Stimulated activated naive CD8-positive, alpha-beta T cell treated with anti-CD3 and anti-CD28 coated beads, Interleukin-15, Interleukin-2, amounts not matched to agents 100 U/mL and 50 U/mL, for 24 hours (primary cell): ENCODE results near the gene MARCHF10.

ENCODE experiments used
- ATAC-seq: fragments of 150-1000 bp; cut with Tn5 transposase; one replicate; pipeline ENCODE4 v1.10.0; 2021
- DNase-seq: peaks from one replicate; pipeline ENCODE4 v3.0.0; 2021

Gene MARCHF10

DNA sequence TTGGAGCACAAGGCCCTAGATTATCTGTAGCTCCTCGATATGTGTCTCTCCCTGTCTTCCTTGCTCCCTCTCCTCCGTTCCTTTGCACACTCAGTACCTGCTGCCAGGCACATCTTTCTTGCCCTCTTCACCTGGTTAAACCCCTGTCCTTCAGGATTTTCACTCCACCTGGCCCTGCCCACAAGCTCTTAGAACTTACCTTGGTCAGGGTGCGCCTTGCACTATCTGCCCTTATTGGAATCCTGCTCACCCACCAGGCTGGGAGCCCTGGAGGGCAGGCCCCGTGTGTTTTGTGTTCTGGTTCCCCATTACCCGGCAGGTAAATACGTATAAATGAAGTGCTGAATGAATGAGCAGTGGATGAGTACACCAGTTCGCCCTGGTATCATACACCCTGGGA, 54.6 kb downstream of the MARCHF10 start:
- DNase-seq (no peak), ATAC-seq (no peak)

DNA sequence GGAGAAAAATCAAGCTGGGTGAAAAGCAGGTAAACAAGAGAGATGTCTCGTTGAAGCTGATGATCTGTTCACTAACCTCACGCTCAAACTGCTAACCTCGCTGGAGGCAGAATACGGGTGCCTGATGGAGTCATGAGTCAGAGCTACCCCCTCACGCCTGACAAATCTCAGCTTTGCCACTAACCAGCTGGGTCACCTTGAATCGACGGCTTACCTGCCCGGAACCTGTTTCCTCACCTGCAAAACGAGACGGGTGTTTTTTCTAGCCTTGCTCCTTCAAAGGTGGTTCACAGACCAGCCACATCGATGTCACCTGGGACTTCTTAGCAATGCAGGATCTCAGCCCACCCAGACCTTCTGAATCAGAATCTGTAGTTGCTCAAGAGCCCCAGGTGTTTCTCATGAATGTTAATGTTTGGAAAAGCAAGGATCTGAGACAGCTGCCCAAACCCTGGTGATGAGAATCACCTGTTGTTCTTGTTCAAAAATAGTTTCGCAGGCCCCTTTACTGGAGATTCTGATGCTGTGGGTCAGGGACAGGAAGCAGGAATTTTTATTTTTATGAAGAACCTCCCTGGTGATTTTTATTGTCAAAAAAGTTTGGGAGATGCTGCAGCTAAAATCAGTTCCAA, 56.9 kb downstream of the MARCHF10 start:
- ATAC-seq = no peak
- no peak for DNase-seq

DNA sequence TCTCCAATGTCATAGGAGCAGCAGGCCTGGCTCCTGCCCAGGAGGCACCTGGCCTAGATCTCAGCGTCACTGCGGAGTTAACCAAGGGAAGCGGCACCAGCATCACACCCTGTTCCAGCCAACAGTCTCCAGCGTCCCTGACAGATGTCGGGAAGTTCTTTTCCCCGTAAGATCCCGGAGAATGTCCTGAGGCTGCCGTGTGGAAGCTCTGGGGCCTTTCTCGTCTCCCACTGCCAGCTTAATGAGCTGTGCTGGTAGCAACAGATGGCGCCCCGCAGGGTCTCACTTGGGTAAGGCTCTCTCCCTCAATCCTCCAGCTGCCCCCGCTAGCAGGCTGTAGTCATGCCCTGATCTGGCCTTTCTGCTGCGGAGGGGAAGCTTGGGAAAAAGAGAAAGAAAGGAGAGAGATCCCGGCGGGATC, 57.5 kb downstream of the MARCHF10 start:
- DNase-seq (no peak), ATAC-seq (no peak)

DNA sequence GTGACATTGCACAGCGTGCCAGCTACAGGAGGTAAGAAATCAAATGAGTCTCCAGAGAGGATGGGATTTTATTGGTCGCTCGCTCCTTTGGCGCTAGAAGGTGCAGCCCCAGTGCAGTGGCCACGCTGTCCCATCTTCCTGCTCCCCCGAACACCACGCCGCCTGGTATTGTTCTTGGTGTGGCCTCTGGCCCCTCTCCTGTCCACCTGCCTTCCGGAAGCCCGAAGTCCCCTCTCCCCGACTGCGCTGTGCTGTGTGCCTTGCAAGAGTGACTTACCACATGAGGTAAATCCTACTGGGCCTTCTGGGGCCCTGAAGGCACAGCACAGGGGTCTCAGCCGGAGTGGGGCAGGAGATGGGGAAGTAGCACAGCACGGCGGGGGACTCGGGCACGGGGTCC, 58.2 kb downstream of the MARCHF10 start:
- ATAC-seq (no peak), DNase-seq (no peak)

DNA sequence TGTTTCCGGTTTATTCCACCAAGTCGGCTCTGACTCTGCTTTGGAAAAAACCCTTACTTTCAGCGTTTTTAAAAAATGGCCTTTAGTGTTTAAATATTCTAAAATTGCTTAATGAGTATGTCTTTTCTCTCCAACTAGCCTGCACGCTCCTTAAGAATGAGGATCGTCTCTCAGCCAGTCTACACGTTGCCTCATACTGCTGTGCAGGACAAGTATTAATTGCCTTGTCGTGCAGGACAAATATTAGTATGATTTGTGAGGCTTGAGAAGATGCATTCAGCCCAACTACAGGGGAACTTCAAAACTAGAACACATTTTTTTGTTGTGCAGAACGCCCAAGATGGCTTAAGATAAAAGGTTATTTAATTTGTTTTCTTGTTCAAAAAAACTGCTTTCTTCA, 61.2 kb downstream of the MARCHF10 start:
- ATAC-seq = no peak
- DNase-seq = no peak

DNA sequence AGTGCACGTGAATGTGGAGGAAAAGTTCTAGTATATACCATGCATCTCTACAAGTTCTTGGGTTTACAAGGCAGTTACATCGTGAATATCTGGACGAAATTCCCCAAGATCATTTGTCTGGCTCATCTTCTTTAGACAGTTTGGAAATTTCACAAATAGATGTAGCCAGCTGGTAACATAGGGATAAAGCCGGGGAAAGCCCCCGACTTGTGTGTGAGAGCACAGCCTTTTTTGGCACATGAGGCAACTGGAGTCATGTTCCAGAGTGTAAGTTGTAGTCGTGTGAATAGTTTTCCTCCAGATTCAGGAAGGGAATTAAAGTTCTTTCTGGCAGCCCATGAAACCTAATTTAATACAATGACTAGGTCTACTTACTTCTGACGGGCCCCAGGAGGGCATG, 62.3 kb downstream of the MARCHF10 start:
- ATAC-seq (no peak), DNase-seq (no peak)

DNA sequence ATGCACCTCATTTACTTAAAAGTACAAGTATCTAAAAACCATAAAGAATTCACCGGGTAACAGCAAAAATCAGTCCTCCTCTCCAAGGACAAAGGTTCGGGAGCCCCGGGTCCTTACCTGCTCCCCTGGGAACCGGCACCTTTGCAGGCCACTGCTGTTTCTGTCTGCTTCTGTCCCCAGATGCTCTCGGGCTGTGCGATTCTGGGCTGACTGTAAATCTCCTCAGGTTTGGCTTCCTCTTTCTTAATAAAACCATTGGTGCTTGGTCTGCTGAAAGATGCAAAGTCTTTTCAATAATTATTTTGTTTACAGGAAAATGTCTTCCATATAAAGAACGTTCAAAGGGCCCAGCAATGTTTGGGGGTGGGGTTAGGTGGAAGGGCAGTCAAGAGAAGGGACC, 63.9 kb downstream of the MARCHF10 start:
- ATAC-seq = no peak
- no peak for DNase-seq

DNA sequence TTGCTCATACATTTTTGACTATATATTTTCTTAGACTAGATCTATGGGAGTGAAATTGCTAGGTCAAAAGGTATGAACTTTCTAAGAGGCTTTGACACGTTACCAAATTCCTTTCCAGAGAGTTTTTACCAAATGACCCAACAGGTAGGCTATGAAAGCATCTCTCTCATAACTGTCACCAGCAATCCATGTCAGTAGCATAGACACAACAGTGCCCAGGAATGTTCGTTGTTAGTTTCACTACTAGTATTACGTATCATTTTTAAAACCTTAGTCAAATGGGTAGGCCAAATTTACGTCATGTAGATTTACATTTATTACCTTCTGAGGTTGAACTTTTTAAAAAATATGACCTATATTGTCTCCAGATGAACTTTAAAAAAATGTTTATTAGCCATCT, 66.8 kb downstream of the MARCHF10 start:
- DNase-seq (no peak), ATAC-seq (no peak)

DNA sequence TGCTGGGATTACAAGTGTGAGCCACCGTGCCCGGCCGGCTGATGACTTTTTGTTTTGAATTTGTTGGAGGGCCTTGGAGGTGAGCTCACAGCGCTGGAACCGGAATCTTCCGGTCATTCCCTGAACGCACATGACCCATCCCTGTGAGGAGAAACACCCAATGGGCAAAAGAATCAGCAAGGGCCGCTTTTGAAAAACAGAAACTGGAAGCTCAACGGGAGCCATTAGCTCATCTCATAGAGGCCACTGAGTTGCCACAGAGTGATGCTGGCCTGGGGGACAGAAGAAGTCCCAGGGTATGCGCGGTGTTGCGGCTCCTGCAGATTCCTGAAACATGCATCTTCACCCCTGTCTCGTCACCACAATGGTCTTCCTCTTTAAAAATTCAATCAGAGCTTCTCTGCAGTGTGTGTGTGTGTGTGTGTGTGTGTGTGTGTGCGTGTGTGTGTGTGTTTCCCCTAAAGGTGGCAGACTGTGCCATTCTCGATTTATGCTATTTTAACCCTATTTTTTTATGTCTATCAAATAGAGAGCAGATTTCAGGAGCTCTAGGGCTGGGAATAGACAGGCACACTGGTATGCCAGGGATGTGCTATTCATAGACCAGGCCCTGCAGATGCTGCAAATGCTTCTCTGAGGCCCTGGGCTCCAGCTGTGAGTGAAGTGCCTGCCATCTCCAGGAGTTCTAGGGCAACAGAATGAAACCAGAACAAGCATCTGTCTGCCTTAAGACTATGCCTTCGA, 68.3 kb downstream of the MARCHF10 start:
- DNase-seq = no peak
- no peak for ATAC-seq

DNA sequence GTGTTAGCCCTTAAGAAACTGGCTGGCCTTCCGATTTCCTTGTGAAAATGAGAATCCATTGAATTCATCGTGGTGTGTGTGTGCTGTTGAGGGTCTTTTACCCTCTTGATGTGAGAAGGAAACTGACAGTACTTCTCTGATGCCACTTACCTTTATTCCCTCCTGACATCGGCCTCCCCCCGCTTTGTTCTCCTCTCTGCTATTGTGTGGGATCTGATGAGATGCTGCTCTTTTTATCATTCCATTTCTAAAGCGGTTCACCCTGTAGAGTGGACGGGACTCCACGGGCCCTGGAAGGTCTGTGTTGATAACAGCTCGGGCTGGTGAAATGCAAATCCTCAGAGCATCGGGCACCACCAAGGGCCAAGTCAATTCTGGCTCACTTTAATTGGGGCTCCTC, 69.8 kb downstream of the MARCHF10 start:
- DNase-seq (no peak), ATAC-seq (no peak)

DNA sequence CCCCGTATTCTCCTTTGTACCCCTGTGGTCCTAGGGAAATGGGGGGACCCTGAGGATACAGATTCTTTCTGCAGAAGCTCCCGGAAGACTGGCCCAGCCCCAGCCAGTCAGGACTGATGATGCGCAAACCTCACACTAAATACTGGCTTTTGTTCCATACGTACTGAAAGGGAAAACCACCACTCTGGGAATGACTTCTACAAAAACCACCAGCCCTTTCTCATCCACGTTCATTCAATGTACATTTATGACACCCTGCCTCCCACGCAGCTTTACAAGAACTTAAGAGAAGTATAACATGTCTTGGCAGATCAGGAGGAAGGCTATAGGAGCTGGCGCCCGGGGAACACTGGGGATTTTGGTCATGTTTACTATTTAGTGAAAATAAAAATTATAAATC, 70.6 kb downstream of the MARCHF10 start:
- DNase-seq (peak; percentile 20), ATAC-seq (peak; percentile 83)

DNA sequence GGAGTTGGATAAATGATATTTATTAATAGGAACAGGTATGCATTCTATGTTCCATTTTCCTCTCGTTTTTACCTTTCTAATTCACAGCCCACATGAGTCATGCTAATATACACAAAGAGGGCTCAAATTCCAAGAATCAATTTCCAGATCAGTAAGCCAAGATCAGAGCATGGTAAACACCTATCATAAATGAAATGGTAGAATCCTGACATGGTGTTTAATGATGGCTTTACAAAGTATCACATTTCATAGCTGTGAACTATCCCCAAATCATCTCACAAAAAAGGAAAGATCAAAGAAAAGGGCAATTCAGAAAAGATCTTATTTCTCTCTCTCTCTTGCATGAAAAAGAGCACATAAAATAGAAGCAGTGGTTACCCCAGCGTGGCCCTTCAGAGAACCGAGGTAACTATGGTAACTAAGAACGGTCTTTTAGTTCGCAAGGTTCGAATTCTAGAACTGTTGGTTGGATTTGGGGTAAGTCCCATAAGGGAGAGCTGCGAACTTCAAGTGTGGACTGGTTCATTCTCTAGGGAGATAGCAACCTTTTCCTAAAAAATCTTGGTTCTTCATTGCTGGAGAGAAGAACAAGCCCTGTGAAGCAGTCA, 73.0 kb downstream of the MARCHF10 start:
- no peak for ATAC-seq
- no peak for DNase-seq

DNA sequence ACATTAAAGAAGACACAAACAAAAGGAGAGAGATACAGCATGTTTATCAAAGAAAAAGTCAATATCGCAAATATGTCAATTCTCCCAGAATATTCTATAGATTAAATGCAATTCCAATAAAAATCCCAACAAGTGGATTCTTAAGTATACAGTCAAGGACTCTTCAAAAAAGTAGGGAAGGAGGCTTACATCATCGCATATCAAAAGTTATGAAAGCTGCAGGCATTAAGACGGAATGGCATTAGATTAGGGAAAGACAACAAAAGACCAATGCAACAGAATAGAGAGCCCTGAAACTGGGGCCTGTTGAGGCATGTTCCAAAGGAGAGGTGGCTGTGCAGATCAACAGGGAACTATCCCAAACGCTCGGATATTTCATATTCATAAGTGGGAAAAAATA, 76.0 kb downstream of the MARCHF10 start:
- ATAC-seq (no peak), DNase-seq (no peak)

DNA sequence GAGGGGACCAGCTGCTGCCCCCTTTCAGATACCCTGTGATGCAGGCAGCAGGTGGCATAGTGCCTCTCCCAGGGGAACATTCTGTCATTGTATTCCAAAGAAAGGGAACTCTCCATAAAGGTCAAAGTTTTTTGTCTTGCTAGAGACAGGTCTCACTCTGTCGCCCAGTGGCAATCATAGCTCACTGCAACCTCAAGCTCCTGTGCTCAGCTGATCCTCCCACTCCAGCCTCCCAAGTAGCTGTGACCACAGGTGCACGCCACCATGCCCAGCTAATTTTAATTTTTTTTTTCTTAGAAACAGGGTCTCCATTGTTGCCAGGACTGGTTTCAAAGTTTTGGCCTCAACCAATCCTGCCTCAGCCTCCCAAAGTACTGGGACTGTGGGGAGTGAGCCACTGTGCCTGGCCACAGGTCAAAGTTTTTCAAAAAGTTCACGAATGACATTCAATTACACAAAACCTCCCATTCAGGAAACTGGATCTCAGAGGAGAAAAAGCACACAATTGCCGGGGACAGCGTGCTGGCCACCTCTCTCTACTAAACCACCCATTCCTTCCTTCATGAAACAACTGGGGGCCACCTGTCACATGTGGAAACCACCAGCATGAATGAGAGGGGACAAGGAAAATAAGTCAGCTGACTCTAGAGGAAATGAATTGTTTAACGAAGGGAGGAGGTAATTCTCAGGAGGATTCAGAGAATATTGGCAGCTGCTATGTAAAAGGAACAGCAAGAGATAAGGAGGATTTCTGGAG, 80.0 kb downstream of the MARCHF10 start:
- no peak for ATAC-seq
- no peak for DNase-seq

DNA sequence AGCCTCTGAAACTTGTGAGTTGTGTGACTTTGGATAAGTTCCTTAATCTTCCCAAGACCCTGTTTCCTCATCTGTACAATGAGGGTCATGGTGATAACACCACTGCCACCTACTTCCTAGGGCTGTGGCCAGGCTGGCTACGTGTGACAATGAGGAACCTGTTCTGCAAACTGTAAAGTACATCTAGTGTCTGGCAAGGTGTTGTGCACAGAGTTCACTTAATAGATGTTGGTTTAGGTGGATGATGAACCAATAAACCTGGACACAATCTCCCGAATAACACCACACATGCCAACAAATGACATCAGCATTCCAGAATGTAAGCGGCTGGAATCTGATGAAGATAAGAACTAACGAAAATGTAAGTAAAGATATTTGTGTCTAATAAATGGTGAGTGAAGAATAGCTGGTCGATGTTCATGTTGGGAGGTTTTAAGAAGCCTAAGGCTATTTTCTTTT, 82.3 kb downstream of the MARCHF10 start:
- DNase-seq (no peak), ATAC-seq (no peak)

DNA sequence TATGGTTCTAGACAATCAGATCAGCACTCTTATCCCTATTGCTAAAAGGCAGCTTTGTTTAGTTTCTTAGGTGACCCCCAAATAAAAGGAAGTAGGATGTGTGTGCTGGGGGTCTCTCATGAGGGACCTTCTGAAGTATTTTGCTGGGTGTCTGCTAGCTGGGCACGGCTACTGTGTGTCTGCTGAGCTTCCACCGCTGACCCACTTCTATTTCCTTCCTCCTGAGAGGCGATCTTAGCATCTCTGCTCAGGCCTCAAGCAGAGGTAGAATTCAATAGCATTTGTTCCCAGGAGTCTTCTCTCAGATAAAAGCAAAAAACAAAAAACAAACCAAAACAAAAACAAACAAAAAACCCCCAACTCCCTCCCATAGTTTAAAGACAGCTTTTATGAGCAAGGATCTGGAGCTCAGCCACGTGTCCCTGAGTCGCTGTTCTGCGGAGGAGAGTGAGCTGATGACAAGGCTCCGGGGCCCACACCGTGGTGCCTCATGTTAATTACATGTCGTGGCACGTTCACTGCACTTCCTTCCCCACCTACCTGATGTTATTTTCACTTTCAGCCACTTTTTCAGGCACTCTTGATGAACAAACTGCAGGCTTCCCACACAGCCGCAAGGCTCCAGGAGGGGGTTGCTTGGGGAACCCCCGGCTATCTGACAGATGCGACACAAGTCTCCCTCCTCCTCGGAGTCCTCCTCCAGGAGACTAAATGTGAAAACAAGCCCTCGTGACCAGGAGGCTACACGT, 83.5 kb downstream of the MARCHF10 start:
- peak; percentile 79 for DNase-seq
- peak; percentile 98 for ATAC-seq

DNA sequence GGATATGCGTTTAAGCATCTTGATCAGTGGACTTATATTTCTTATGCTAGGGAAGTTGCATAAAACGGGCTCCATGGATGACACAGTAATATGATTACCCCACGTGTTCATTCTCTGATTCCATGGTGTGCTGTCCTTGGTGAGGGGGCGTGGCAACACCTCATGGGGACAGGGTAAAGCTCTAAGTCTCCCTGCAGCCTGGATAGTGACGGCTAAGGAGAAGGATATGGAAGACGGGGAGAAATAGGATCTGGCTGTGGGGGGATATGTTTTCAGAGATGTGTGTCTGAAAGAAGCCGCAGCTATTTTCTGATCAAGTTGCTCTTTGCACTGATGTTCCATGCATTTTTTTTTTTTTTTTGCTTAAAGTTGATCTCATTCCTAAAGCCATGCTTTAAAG, 84.3 kb downstream of the MARCHF10 start:
- ATAC-seq = no peak
- no peak for DNase-seq

DNA sequence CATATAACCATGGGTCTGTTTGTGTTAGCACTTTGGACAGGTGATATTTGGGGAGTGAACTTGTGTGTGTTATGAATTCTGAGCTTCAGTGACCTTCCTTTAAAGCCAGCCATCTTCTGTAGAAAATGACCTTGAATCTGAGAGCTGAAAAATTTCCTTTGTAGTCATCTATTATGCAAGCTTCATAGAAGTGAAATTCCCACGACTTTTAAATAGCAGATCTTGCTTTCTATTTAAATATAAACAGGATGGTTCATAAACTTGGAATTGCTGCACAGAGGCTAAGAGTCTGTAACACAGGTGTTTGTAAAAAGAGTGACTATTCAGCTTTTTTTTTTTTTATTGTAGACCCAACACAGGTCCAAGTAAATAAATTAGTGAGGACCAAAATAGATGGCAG, 85.5 kb downstream of the MARCHF10 start:
- DNase-seq = no peak
- no peak for ATAC-seq

DNA sequence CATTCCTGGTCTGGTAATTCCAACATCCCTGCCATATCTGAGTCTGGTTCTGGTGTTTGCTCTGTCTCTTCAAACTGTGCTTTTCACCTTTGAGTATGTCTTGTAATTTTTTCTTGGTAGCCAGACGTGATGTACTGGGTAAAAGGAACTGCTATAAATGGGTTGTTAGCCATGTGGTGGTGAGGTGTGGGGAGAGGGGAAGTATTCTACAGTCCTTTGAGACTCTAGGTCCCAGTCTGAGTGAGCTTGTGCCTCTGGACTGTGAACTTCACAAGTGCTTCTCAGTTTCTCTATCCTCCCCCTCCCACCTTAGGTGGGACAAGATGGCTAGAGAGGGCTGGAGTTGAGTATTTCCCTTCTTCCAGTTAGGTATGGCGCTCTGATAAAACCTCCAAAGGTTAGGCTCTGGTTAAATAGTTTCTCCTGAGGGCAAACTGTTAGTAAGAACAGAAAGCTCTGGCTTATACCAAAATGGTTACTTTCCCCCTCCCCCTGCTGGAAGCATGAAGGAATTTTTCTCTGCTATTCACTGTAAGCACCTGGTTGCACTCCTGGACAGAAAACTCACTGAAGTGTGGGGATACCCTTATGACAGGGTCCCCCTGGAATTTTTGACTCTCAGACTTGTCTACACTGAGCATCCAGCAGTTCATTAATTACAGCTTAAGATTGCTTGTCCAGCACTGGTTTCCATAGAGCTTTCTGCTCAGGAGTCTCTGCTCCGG, 87.8 kb downstream of the MARCHF10 start:
- no peak for DNase-seq
- no peak for ATAC-seq

DNA sequence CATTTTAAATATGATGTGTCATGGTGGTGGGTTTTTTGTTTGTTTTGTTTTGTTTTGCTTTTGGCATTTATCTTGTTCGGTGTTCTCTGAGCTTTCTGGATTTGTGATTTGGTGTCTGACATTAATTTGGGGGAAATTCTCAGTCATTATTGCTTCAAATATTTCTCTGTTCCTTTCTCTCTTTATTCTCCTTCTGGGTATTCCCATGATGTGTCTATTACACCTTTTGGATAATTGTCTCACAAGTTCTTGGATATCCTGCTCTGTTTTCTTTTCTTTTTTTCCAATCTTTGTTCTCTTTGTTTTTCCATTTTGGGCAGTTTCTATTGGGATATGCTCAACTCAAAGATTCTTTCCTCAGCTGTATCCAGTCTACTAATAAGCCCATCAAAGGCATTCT, 88.5 kb downstream of the MARCHF10 start:
- DNase-seq (no peak), ATAC-seq (no peak)

DNA sequence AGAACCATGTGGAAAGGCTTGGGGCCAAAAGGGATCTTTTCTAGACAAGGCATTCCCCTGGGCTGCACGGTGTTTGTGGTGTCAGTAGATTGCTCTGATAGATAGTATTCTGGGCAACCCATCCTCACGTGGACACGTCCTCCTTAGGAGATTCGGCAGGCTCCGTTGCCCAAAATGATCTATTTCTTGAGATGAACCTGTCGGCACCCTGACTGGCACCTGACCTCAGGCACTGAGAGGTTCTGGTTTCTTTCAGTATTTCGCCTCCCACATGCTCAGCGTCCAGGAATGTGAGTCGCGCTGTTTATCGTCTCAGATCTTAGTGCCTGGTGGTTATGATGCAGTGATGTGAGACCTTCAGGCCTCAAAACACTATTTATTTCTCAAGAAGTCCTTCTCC, 89.7 kb downstream of the MARCHF10 start:
- peak; percentile 27 for DNase-seq
- ATAC-seq = peak; percentile 75
